ENCODE data around the gene PRPF6.
A peak's percentile ranks its signal among the peaks of the same experiment; 100 is the strongest.

PRPF6 gene

GRCh38 chr20:64080013-64080812, 99.3 kb downstream of the PRPF6 start, which contains the start of gene OPRL1:
Gene OPRL1, plus strand, starts transcription at chr20:64080082. Its CDS starts 12,639 bp downstream, at chr20:64092721.
- H3K36me3 Mint-ChIP-seq, result peaks cover 16 to 19% of the 10 kb centered on the region in 2 donors
- no peaks in the 10 kb centered on the region for H3K9me3 Mint-ChIP-seq
- peaks cover 5 to 18% of the 10 kb centered on the region in 2 donors for H3K27me3 Mint-ChIP-seq
- ATAC-seq (replicated peaks) (peak; percentile 3 to 14), DNase-seq (no peak)
- peak within 1 kb of the TSS; percentile 95 for H3K27ac Mint-ChIP-seq
- peak within 1 kb of the TSS; percentile 94 to 97 for H3K4me3 Mint-ChIP-seq
- peaks cover 52 to 86% of the 10 kb centered on the region in 2 donors for H3K4me1 Mint-ChIP-seq

GRCh38 chr20:64080813-64081623, 100.1 kb downstream of the PRPF6 start:
- Mint-ChIP-seq H3K27ac (peak overlapping the region; percentile 56), H3K9me3 (no peaks in the 10 kb centered on the region), H3K4me3 (peak overlapping the region; percentile 84 to 88), H3K36me3 (peaks cover 8 to 13% of the 10 kb centered on the region in 2 donors), H3K4me1 (peaks cover 45 to 78% of the 10 kb centered on the region in 2 donors), H3K27me3 (peaks cover 5 to 26% of the 10 kb centered on the region in 2 donors)
- ATAC-seq (replicated peaks), result no peak
- no peak for DNase-seq

GRCh38 chr20:64081624-64081964, 100.7 kb downstream of the PRPF6 start:
- no peak for ATAC-seq (replicated peaks)

DNA sequence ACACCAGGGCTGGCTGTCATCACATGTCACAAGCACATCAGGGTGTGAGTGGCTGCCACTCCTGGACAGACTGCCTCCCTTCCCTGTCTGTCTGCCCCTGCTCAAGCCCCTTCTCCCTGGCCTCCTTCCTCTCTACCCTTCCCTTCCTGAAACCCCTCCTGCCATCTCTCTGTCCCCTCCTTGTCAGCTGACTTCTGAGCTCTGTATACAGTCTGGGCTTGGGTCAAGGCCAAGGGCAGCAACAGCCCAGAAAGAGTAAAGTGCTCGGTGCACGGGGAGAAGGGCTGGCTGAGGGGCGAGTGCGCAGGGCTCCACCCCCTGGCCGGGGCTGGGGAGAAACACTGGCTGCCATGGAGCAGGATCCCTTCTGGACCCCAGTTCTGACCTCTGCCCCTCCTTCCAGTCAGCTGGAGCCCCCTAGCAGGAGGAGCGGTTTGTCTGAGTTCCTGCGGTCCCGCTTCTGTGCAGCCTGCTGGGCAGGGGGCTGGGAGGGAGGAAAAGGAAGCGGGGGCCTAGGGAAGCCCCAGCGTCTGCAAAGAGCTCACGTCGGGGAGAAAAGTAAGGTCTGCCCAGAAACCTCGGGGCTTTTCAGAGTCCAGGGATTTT, 101.3 kb downstream of the PRPF6 start:
- Mint-ChIP-seq H3K4me3 (peak overlapping the region; percentile 51 to 73), H3K27ac (no peak overlapping the region), H3K36me3 (peaks cover 8% of the 10 kb centered on the region in 2 donors), H3K27me3 (peaks cover 5 to 27% of the 10 kb centered on the region in 2 donors), H3K9me3 (peaks cover 0 to 3% of the 10 kb centered on the region in 2 donors), H3K4me1 (peaks cover 41 to 65% of the 10 kb centered on the region in 2 donors)
- ATAC-seq (replicated peaks), result no peak
- DNase-seq, result no peak

More at GRCh38 chr20:64081624-64081964, 100.7 kb downstream of the PRPF6 start:
- Mint-ChIP-seq H3K36me3 (peaks cover 9 to 11% of the 10 kb centered on the region in 2 donors), H3K4me3 (peak overlapping the region in 1 of 2 donors; percentile 29), H3K4me1 (peaks cover 44 to 72% of the 10 kb centered on the region in 2 donors), H3K27me3 (peaks cover 5 to 27% of the 10 kb centered on the region in 2 donors), H3K27ac (peak overlapping the region; percentile 56), H3K9me3 (peaks cover 0 to under 1% of the 10 kb centered on the region in 2 donors)
- DNase-seq, result no peak
